Anterior cingulate cortex (tissue), 58 donors: ENCODE results near the gene IL1A.
A peak's percentile ranks its signal among the peaks of the same experiment; 100 is the strongest.

Experiments
- DNase-seq, 58 donors: peaks; one replicate each; lab custom pipeline; 2025; lab: John Stamatoyannopoulos, UW

The IL1A gene

DNA sequence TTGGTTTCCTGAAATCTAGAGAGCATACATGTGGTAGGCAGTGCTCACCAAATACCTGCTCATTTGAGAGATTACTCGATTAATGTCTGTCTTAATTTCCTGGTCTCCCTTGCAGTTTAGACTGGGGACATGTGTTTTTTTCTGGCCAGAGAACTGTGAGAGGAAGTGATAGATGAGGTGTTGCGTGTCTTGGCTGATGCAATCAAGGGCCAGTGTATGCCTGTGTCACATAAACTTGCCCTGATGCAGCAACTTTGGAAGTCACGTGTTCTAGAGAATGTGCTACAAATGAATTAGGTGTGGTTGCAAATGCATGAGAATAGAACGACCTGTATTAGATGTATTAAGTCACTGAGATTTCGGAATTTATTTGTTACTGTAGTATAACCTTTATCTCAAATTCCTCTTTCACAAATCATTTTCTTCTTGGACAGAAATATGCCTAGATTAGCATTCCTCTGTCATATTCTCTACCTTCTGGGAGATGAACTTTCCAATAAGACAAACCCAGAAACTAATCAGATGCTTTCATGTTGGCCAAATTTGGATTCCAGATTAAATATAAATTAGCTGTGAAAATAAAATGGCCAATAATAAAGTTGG, 9.9 kb upstream of the IL1A start:
- peak in 2 of 58 donors; percentile 8 to 13 for DNase-seq

DNA sequence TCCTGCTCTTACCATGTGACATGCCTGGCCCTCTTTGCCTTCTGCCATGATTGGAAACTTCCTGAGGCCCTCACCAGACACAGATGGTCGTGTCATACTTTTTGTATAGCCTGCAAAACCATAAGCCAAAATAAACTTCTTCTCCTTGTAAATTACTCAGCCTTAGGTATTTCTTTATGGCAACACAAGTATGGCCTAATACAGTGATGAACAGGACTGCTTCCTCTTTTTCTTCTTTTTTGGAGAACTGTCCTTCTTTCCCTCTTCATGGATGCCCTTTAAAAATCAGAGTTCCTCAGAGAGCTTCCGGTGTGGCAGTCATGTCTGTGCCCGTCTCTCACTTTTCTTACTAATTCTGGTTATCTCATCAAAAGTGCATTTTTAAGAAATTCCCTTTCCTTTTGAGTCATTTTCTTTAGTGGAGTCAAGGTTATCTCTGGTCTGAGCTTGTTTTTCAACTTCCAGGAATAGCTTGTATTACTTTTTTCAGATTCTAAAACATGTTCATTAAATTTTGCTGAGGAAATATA, 9.2 kb upstream of the IL1A start:
- DNase-seq: no peak

DNA sequence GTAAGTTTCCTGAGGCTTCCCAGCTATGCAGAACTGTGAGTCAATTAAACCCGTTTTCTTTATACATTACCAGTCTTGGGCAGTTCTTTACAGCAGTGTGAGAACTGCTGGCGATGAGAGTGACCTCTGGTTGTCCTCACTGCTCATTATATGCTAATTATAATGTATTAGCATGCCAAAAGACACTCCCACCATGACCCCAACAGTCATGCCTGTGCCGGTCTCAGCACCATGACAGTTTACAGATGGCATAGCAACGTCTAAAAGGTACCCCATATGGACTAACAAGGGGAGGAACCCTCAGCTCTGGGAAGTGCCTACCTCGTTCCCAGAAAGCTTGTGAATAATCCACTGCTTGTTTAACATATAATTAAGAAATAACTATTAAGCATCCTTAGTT, 8.1 kb upstream of the IL1A start:
- DNase-seq: no peak

DNA sequence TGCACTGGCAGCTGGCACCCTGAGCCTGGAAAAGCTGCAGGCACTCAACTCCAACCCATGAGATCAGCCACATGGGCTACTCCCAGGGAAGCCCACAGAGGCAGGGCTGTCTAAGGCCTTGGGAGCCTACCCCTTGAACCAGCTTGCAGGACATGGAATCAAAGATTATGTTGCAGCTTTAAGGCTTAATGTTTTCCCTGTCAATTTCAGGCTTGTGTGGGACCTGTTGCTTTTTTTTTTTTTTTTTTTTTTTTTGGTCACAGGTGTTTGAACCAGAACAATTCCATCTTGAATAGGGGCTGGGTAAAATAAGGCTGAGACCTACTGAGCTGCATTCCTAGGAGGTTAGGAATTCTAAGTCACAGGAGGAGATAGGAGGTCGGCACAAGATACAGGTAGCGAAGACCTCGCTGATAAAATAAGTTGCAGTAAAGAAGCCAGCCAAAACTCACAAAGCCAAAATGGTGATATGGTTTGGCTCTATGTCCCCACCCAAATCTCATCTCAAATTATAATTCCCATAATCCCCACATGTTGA, 7.5 kb upstream of the IL1A start:
- DNase-seq: no peak

DNA sequence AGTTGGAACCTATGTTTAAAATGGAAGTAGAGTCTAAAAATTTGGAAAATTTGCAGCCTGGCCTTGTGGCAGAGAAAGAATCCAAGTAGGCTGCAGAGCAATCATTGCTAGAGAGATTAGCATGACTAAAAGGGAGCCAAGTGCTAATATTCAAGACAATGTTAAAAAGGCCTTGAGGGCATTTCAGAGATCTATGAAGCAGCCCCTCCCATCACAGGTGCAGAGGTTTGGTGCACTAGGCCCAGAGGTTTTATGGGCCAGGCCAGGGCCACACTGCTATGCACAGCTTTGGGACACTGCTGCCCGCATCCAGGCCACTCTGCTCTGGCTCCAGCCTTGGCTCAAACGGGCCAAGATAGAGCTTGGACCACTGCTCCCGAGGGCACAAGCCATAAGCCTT, 6.7 kb upstream of the IL1A start:
- no peak for DNase-seq

DNA sequence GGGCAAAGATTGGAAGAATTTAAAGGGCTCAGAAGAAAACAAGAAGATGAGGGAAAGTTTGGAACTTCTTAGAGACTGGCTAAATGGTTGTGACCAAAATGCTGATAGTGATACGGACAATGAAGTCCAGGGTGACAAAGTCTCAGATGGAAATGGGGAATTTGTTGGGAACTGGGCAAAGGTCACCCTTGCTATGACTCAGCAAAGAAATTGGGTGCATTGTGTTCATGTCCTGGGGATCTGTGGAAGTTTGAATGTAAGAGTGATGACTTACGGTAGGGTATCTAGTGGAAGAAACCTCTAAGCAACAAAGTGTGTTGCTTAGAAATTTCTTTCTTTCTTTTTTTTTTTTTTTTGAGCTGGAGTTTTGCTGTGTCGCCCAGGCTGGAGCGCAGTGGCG, 6.0 kb upstream of the IL1A start:
- no peak for DNase-seq

DNA sequence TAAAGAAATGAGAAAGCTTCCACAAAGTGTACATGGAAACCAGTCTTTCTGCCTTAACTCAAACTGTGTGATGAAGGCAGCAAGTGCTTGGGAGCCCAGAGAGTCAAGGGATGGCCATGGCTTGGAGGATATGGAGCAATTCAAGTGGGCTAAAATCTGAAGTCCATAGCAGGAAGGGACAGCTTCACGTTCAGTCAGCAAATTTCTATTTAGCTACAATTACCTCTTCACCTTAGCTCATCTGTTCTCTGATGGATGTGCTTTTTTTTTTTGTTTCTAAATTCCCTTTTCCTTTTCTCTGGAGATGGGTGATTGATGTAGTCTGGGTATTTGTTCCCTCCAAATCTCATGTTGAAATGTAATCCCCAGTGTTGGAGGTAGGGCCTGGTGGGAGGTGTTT, 4.9 kb upstream of the IL1A start:
- no peak for DNase-seq

DNA sequence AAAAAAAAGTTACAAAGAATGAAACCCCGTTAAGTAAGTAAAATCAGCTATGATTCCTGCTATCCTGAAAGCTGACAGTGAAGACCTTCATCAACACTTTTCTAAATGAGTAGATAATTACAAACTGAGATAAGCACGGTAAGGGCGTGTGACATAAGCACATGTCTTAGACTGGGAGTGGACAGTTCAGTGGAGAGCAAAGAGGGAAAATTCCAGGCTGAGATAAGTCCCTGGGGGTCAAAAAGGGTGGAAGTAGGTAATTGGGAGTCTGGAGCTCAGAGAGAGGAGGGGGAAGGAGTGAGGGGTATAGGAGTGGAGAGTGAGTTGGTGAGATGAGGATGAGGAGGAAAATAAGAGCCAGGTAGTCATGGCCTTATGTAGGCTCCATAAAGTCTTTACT, 4.4 kb upstream of the IL1A start:
- no peak for DNase-seq

DNA sequence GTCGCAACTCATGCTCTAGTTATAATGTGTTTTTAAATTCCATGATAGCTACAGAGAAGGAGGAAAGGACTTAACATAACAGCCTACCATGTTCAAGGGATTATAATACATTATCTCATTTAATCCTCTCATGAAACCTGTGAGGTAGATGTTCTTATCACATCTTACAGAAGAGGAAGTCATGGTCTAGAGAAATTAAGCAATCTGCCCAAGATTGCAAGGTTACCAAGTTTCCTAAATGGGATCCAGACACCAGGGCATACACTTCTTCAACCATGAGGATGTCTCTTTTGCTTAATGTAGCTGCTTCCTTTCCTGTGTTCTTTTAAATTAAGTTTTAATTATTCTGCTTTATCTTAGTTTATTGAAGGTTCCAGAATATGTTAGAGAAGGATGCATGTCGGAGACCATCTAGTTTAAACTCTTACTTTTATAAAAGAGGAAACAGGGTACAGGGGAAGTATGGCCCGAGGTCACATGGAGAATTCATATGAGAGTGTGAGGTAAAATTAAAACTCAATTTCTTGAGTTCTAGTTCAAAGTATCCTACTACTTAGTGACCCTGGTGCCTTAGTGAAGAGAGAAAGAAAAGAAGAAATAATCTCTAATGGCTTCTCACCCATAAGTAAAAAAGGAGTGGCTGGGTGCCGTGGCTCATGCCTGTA, 3.6 kb upstream of the IL1A start:
- no peak for DNase-seq

DNA sequence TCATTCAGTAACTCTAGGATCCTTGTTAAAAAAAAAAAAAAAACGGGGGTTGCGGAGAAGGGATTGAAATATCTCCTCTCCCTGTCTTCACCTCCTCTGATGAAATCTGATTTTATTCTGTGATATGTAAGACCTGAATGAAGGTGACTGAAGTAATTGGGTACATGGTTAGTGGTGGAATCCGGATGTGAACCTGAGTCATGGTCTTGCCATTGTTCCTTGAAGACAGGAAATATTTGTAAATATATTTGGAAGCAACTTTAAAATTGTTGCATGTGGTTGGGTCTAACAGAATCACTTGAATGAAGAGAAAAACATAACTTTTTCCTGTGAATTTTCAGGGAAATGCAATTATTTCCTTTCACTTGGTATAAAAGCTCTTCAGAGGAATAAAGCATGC, 3.0 kb upstream of the IL1A start:
- DNase-seq: no peak

DNA sequence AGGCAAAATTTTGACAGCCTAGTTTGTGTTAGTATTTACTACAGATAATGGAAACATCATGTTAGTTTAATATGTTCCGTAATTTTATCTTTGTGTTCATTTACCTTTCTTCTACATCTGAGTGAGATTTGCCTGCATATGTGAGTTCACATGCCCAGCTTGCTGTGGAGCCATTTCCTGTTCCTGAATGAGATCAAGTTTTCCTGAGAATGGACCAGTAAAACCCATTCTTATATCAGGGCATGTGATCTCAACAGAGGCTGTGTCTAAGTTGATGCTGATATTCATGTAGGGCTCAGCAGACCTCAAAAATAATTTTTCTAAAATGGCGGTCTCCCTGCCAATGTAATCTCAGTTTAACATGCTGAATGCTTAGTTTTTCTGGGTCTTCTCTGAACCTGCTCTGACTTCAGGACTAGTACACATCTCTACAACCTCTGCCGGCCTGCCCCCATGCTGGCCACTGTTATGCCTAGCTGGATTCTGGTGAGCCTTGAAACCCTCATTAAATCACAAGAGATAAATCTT, 1.0 kb downstream of the IL1A start:
- no peak for DNase-seq

DNA sequence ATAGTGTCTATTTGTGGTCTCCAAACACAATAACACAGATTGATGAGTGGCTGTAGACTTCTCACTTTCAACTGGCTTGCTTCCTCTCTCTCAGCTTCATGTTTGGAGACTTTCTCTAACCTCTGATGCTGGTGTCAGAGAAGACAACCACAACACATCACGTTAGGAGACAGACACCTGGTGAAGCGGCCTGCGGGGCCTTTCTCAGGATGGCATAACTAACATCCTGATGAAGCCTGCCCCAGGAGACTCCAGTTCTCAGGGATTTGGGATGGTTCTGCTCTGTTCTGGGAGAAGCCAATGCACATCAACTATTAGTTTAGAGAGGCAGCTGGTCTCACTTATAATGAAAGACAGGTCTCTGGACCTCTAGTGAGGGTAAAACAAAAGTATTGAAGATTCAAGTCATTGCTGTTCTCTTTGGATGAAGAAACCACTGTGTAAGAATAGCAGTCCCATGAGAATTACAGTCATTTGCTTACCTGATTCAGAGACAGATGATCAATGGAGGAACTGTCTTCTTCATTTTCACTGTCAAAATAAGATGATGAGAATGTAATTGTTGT, 2.0 kb downstream of the IL1A start:
- no peak for DNase-seq

DNA sequence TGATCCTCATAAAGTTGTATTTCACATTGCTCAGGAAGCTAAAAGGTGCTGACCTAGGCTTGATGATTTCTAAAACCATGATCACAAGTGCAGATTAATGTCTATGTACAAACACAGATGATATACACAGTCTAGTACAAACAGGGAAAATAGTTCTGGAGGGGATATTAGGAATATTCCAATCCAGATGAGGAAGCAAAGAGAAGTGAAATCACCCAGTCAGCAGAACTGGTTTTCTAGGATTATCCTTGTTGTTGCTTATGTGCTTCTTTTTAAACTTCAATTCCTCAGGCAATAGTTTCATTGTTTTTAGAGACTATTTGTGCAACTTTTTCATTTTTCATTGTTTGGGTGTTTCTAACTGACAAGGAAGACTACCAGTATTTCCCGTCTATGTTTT, 4.7 kb downstream of the IL1A start:
- no peak for DNase-seq

DNA sequence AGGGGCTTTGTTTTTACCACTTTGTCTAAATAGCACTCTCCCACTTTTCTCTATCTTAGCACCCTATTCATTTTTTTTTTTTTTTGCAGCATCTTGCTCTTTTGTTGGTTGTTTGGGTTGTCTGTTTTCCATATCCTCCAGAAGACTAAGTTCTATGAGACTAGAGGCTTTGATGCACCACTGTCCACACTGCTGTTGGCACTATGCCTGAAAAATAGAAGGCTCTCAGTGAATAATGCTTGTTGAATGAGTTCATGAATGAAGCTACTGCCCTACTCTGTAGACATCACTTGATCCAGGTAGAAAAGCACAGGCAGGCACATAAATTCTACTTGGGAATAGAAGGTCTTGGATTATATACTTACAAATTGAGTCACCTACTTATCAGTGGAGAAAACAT, 7.3 kb downstream of the IL1A start:
- no peak for DNase-seq

DNA sequence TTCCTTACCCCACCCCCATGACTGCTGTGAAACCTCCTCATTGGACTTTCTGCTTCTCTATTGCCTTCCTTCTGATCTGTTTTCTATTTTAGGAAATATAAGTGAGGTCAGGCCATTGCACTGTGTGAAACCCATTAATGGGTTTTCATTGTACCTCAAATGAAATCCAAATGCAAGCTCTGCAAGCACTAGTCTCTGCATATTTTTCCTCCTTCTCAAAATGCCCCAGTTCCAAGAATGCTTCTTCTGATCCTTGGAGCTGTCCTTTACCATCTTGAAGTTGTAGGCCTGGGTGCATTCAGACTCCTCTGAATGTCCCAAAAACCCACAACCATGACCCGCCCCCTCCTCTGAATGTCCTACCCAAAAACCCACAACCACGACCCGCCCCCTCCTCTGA, 8.2 kb downstream of the IL1A start:
- no peak for DNase-seq

DNA sequence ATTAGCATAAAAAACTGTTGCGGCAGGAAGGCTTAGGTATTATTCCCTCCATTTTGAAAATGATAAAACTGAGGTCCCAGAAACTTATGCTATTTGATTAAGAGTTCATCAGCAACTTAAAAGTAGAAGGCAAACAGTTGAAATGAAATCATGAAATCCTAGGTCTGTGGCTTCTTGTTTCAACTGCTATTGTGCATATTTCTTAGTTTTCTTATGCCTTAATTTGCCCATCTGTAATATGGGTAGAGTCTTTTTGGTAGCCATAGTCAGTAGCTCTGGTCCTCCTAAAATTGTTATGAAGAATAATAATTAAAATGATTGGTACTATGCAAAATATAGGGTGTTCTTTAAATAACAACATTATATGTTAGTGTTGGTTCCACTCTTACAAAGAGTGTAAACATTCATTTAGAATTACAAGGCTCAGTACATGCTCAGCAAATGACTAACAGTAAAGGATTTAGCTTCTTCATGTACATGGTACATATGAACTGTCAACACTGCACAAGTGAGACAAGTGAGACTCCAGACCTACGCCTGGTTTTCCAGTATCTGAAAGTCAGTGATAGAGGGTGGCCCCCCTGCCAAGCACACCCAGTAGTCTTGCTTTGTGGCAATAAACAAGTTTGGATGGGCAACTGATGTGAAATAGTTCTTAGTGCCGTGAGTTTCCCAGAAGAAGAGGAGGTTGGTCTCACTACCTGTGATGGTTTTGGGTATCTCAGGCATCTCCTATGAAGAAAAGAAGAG, 9.6 kb downstream of the IL1A start:
- no peak for DNase-seq

DNA sequence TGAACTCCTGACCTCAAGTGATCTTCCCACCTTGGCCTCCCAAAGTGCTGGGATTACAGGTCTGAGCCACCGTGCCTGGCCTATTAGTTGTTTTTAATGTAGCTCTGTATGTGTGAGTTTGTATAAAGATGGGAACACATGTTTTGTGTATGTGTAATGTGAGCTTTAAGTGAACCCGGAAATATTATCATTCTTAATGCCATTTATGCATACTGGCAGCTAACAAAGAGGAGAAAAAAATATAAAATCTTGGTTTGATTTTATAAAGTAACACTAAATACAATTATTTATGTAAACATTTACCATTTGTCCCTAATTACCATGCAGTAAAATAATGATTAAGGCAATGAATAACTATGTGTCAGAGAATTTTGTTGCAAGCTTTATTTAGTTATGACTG, 10.7 kb downstream of the IL1A start:
- DNase-seq: no peak

DNA sequence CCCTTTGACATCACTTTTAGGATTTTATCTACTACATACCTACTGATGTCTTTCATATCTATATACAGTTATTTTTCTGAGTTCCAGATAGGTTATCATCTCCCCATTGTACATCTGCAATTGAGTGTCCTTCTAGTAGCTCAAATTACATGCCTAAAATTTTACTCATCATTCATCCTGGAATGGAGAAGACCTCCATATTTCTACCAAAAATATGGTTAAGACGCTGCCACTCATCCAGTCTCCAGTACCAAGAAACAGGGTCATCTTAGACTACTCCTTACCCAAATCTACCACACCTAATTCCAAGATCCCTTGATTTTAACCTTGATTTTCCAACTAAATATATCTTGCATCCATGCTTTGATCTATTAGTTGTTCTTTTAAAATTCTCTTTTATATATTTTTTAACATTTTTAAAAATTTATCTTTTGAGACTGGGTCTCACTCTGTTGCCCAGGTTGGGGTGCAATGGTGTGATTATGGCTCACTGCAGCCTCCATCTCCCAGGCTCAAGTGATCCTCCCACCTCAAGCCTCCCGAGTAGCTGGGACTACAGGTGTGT, 11.3 kb downstream of the IL1A start:
- DNase-seq: no peak

DNA sequence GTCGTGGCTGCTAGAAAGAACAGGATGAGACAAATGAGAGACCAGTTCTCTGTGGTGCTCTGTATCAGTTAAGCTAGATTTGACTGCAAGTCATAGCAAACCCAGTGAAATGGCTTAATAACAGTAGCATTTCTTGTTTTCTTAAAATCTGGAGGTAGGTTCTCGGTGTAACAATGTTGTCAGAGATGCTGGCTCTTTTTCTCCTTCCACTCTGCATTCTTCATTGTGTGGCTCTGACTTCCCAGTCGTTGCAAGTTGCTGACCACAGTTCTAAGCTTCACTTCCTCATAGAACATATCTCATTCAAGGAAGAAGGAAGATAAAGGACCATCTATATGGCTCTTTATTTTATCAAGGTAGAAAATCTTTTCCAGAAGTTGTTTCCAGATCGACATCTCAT, 12.0 kb downstream of the IL1A start:
- DNase-seq: no peak

DNA sequence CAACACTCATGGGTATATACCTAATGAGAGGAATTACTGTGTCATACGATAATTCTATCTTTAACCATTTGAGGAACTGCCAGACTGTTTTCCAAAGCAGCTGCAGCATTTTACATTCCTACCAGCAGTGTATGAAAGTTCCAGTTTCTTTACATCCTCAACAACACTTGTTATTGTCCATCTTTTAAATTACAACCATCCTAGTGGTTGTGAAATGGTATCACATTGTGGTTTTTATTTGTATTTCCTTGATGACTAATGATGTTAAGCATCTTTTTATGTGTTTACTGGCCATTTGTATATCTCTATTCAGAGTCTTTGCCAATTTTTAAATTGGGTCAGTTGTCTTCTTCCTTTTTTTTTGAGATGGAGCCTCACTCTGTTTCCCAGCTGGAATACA, 15.9 kb downstream of the IL1A start:
- DNase-seq: no peak
